GM12878 (cell line): ENCODE data around the gene TESK2. TPM values are rescaled to one million over a fixed set of nuclear protein-coding genes. Genes with fewer than 3 reads are reported as not detected.
A peak's percentile ranks its signal among the peaks of the same experiment; 100 is the strongest.

Experiments used
- ATAC-seq: fragments of 200-7000 bp; cut with Tn5 transposase; 3 replicates; pipeline ENCODE4 v1.9.1; 2020; ENCODE audit warnings: mild to moderate bottlenecking, moderate library complexity
- BruUV-seq: library from RNA; stranded (reverse); fragments of 400-500 nt; replicated peaks from 2 replicates; lab custom pipeline; 2021; lab: Mats Ljungman, UMichigan
- CTCF ChIA-PET: fragments of 300-600 bp; sonication (Branson Sonifier 250); formaldehyde crosslinking; extraction: SDS; loops from one replicate; lab custom pipeline; 2021; ENCODE audit warnings: inconsistent platforms; lab: Yijun Ruan, JAX
- POLR2A ChIA-PET: fragments of 350-600 bp; formaldehyde crosslinking; extraction: SDS; loops from one replicate; lab custom pipeline; 2021; ENCODE audit warnings: inconsistent platforms; lab: Charles Lee
- RAD21 ChIA-PET: fragments of 300-600 bp; sonication (Branson Sonifier 250); formaldehyde crosslinking; loops from one replicate; lab custom pipeline; 2023; ENCODE audit warnings: antibody characterized with exemption; ENCODE audit not compliant: unreplicated experiment; lab: Charles Lee
- SMC1A ChIA-PET: fragments of 300-600 bp; sonication (Branson Sonifier 250); formaldehyde crosslinking; loops from one replicate; lab custom pipeline; 2023; ENCODE audit not compliant: unreplicated experiment, uncharacterized antibody; lab: Charles Lee
- DNase-seq: peaks from one replicate; pipeline ENCODE4 v3.0.0-alpha.2; 2011; ENCODE audit warnings: low read depth, low spot score
- FAIRE-seq: peaks from 3 replicates; lab custom pipeline; 2011; peaks lifted over from hg19 to GRCh38; lab: Jason Lieb, UNC
- H2AFZ ChIP-seq: 2 replicates; pipeline ENCODE4 v1.6.0; 2011; ENCODE audit warnings: low read depth, low read length, control low read depth; ENCODE audit not compliant: control insufficient read depth
- H3K27ac ChIP-seq: 2 replicates; pipeline ENCODE4 v1.5.1; 2011; ENCODE audit warnings: control low read depth; ENCODE audit not compliant: control insufficient read depth, insufficient read depth
- H3K27me3 ChIP-seq, 2 experiments: replicated peaks in 1 of 2; 2 replicates each; pipeline versions ENCODE4 v1.6.0 to v1.6.1; 2011; ENCODE audit warnings: low read length in 1 of 2; ENCODE audit not compliant: control insufficient read depth in 2 of 2, insufficient read depth in 2 of 2
- H3K36me3 ChIP-seq, 2 experiments: 2 replicates each; pipeline ENCODE4 v1.5.1; 2011; ENCODE audit warnings: low read length in 1 of 2; ENCODE audit not compliant: control insufficient read depth in 2 of 2, insufficient read depth in 2 of 2
- H3K4me1 ChIP-seq: 2 replicates; pipeline ENCODE4 v1.6.1; 2011; ENCODE audit warnings: mild to moderate bottlenecking, low read length, moderate library complexity, mixed read lengths; ENCODE audit not compliant: control insufficient read depth, insufficient read depth
- H3K4me2 ChIP-seq: 2 replicates; pipeline ENCODE4 v1.6.0; 2011; ENCODE audit warnings: control low read depth; ENCODE audit not compliant: control insufficient read depth, insufficient read depth
- H3K4me3 ChIP-seq: fragments of 200-600 bp; sonication (generic); 2 replicates; pipeline ENCODE4 v1.5.1; 2016
- H3K79me2 ChIP-seq: 2 replicates; pipeline ENCODE4 v1.6.0; 2011; ENCODE audit warnings: low read length; ENCODE audit not compliant: control insufficient read depth, insufficient read depth
- H3K9ac ChIP-seq: 2 replicates; pipeline ENCODE4 v1.8.0; 2011; ENCODE audit warnings: low read length, control low read depth, mixed read lengths; ENCODE audit not compliant: control insufficient read depth, insufficient read depth
- H3K9me3 ChIP-seq: replicated peaks from 3 replicates; pipeline ENCODE4 v1.5.1; 2011; ENCODE audit warnings: mild to moderate bottlenecking, low read length; ENCODE audit not compliant: control insufficient read depth, insufficient read depth
- H4K20me1 ChIP-seq: 2 replicates; pipeline ENCODE4 v1.6.0; 2011; ENCODE audit not compliant: control insufficient read depth, insufficient read depth
- MEF2A ChIP-seq: IDR thresholded peaks from 2 replicates; pipeline ENCODE4 v1.6.1; 2011; ENCODE audit warnings: low read depth, mild to moderate bottlenecking, low read length, moderate library complexity; ENCODE audit not compliant: insufficient read depth
- PBX3 ChIP-seq: IDR thresholded peaks from 2 replicates; pipeline ENCODE4 v1.6.1; 2011; ENCODE audit warnings: mild to moderate bottlenecking, low read depth, low read length, moderate library complexity; ENCODE audit not compliant: insufficient replicate concordance
- POLR2AphosphoS5 ChIP-seq: IDR thresholded peaks from 2 replicates; pipeline ENCODE4 v1.6.1; 2011; ENCODE audit warnings: mild to moderate bottlenecking, low read length, inconsistent platforms
- SRF ChIP-seq, 2 experiments: IDR thresholded peaks; 2 replicates each; pipeline ENCODE4 v1.6.1; 2011; ENCODE audit warnings: low read depth in 2 of 2, low read length in 2 of 2, mild to moderate bottlenecking in 1 of 2, moderate library complexity in 1 of 2
- SUPT20H ChIP-seq: IDR thresholded peaks from 2 replicates; pipeline ENCODE4 v1.6.1; 2011; ENCODE audit warnings: low read depth, mild to moderate bottlenecking, low read length, moderate library complexity, borderline replicate concordance; ENCODE audit not compliant: control insufficient read depth
- WGBS: methylation state at CpG from one replicate; pipeline ENCODE4 v1.1.6; 2016; ENCODE audit warnings: low lambda C conversion rate; ENCODE audit not compliant: insufficient replicate concordance, insufficient coverage; ENCODE audit errors: missing lambda C conversion rate; 5-methylcytosine and 5-hydroxymethylcytosine counted together
- in situ Hi-C: fragments of 300-500 bp; cut with MboI; formaldehyde crosslinking; loops from 9 replicates; pipeline ENCODE4 v1.14.3; 2018; ENCODE audit warnings: mixed read lengths
- intact Hi-C: fragments of 100-400 bp; cut with micrococcal nuclease; formaldehyde crosslinking; loops from one replicate; pipeline ENCODE4 v1.14.2; 2022; ENCODE audit not compliant: unreplicated experiment
- polyA plus RNA-seq, 11 experiments: library from polyadenylated mRNA; depleted of rRNA in 4 of 11; unstranded in 6 of 11; stranded (reverse) in 5 of 11; fragments of >200 nt; fragmentation: Nextera tagmentation in 4 of 11; fragmentation: Illumina TruSeq in 1 of 11; extraction: Ambion mirVana in 4 of 11; extraction: Trizol in 1 of 11; gene quantifications; 1 replicate in 1 of 11; 2 replicates in 10 of 11; pipeline versions ENCODE4 v1.2.1 to v1.2.3, GENCODE V29; 2011 to 2016; ENCODE audit warnings: inconsistent platforms in 2 of 11, missing spikeins in 2 of 11, low read depth in 1 of 11
- total RNA-seq, 4 experiments: library from RNA; depleted of rRNA in 3 of 4; stranded (reverse); fragments of >200 nt in 3 of 4; fragmentation: Illumina TruSeq in 1 of 4; extraction: Trizol in 1 of 4; gene quantifications; 2 replicates each; pipeline versions ENCODE4 v1.2.1 to v1.2.3, GENCODE V29; 2013 to 2021
- TF ChIP-seq, protein P1 (sequence below): fragments of 450-650 bp; IDR thresholded peaks from 2 replicates; pipeline ENCODE4 v1.6.1; 2017; ENCODE audit warnings: antibody characterized with exemption, mild to moderate bottlenecking, moderate library complexity

Gene TESK2
- total and polyA plus RNA-seq, 10 of the 15 experiments (the other 5 are each of a cell fraction or from before 2014, with no cell fraction given): 2.2 to 10.0 (median 5.7) TPM

GRCh38 chr1:45429561-45430159 is 61.3 kb downstream of the TESK2 start:
- 40% methylated on average over 4 of the region's 4 CpGs for WGBS
- in situ Hi-C loops: no loop called here
- CTCF ChIA-PET: interaction anchor here (0.7 to 1.2 kb wide), 3 partner anchors 15 to 69 kb away, joined by 3 read pairs; no protein-coding TSS in a partner anchor

More at GRCh38 chr1:45429561-45430159, 61.3 kb downstream of the TESK2 start:
- H3K4me1 ChIP-seq: no peaks in the 10 kb centered on the region
- ATAC-seq: no peak
- no peak for DNase-seq
- no peaks in the 10 kb centered on the region for H3K36me3 ChIP-seq
- FAIRE-seq: no peak
- intact Hi-C loops: no loop called here
- no peak overlapping the region for H3K4me3 ChIP-seq
- H3K27me3 ChIP-seq: no peaks in the 10 kb centered on the region
- H3K79me2 ChIP-seq: no peaks in the 10 kb centered on the region
- no peak for TF ChIP-seq PBX3
- 0 out of 2 replicates have a peak, but pooled peaks have one; percentile 50 for TF ChIP-seq MEF2A
- no peak for TF ChIP-seq POLR2AphosphoS5
- TF ChIP-seq, protein P1, sequence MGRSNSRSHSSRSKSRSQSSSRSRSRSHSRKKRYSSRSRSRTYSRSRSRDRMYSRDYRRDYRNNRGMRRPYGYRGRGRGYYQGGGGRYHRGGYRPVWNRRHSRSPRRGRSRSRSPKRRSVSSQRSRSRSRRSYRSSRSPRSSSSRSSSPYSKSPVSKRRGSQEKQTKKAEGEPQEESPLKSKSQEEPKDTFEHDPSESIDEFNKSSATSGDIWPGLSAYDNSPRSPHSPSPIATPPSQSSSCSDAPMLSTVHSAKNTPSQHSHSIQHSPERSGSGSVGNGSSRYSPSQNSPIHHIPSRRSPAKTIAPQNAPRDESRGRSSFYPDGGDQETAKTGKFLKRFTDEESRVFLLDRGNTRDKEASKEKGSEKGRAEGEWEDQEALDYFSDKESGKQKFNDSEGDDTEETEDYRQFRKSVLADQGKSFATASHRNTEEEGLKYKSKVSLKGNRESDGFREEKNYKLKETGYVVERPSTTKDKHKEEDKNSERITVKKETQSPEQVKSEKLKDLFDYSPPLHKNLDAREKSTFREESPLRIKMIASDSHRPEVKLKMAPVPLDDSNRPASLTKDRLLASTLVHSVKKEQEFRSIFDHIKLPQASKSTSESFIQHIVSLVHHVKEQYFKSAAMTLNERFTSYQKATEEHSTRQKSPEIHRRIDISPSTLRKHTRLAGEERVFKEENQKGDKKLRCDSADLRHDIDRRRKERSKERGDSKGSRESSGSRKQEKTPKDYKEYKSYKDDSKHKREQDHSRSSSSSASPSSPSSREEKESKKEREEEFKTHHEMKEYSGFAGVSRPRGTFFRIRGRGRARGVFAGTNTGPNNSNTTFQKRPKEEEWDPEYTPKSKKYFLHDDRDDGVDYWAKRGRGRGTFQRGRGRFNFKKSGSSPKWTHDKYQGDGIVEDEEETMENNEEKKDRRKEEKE: no peak
- no peak for TF ChIP-seq SRF (IDR thresholded peaks at IDR 0.05; ENCODE audit: low read depth in 2 of 2, low read length in 2 of 2)
- TF ChIP-seq SUPT20H: no peak
- POLR2A ChIA-PET: no interaction called here
- no peaks in the 10 kb centered on the region for H4K20me1 ChIP-seq
- H2AFZ ChIP-seq: no peak overlapping the region; the same call in 1 of the 2 replicates
- SMC1A ChIA-PET: interaction anchor here (1.0 to 1.4 kb wide), 2 partner anchors 10 to 30 kb away, joined by 4 read pairs; no protein-coding TSS in a partner anchor
- no peak overlapping the region for H3K27ac ChIP-seq
- no peaks in the 10 kb centered on the region for H3K9me3 ChIP-seq
- RAD21 ChIA-PET: no interaction called here
- no peak overlapping the region for H3K4me2 ChIP-seq
- no peak overlapping the region for H3K9ac ChIP-seq
- no TSS peak for BruUV-seq
